M059J (cell line): ENCODE data around the gene CACNA1A. TPM values are rescaled to one million over a fixed set of nuclear protein-coding genes. Genes with fewer than 3 reads are reported as not detected.
A peak's percentile ranks its signal among the peaks of the same experiment; 100 is the strongest.
"Not testable (repeated sequence)": the region's sequence is repeated elsewhere in the genome, so short reads cannot be mapped to it uniquely, and the experiment has no call there.

Experiments
- DNase-seq: peaks from one replicate; pipeline ENCODE4 v3.0.0-alpha.2; 2012; ENCODE audit warnings: low read depth
- total RNA-seq: library from RNA; depleted of rRNA; stranded (reverse); fragments of >200 nt; shearing (Covaris generic); gene quantifications from 2 replicates; pipeline ENCODE4 v1.2.3, GENCODE V29; 2014

Gene CACNA1A
- total RNA-seq, 1 experiment from 2014 or later = 8.5 TPM

GRCh38 chr19:13366529-13367143, 139.6 kb downstream of the CACNA1A start:
- DNase-seq = peak; percentile 42

- no peak for DNase-seq
Measured at GRCh38 chr19:13363954-13364353, 142.3 kb downstream of the CACNA1A start.

- DNase-seq = no peak
Measured at GRCh38 chr19:13363245-13363644, 143.0 kb downstream of the CACNA1A start.

- no peak for DNase-seq
Measured at GRCh38 chr19:13362668-13363067, 143.6 kb downstream of the CACNA1A start.

- not testable (repeated sequence) for DNase-seq
Measured at GRCh38 chr19:13361726-13362125, 144.6 kb downstream of the CACNA1A start.

GRCh38 chr19:13356686-13357280, 149.5 kb downstream of the CACNA1A start:
- DNase-seq = no peak

GRCh38 chr19:13356185-13356584, 150.1 kb downstream of the CACNA1A start:
- no peak for DNase-seq

GRCh38 chr19:13355356-13355755, 150.9 kb downstream of the CACNA1A start:
- no peak for DNase-seq

GRCh38 chr19:13353625-13354024, 152.7 kb downstream of the CACNA1A start:
- no peak for DNase-seq

GRCh38 chr19:13350759-13351158, 155.5 kb downstream of the CACNA1A start:
- DNase-seq = no peak

- DNase-seq = no peak
Measured at GRCh38 chr19:13350072-13350471, 156.2 kb downstream of the CACNA1A start.

- no peak for DNase-seq
Measured at GRCh38 chr19:13347367-13347766, 158.9 kb downstream of the CACNA1A start.

GRCh38 chr19:13343514-13343913, 162.8 kb downstream of the CACNA1A start:
- no peak for DNase-seq

- DNase-seq = no peak
Measured at GRCh38 chr19:13342672-13343071, 163.6 kb downstream of the CACNA1A start.

- no peak for DNase-seq
Measured at GRCh38 chr19:13339869-13340268, 166.4 kb downstream of the CACNA1A start.

- DNase-seq = no peak
Measured at GRCh38 chr19:13337181-13337580, 169.1 kb downstream of the CACNA1A start.

- DNase-seq = no peak
Measured at GRCh38 chr19:13334801-13335481, 171.3 kb downstream of the CACNA1A start.

GRCh38 chr19:13330285-13330684, 176.0 kb downstream of the CACNA1A start:
- DNase-seq = no peak

GRCh38 chr19:13329766-13330165, 176.5 kb downstream of the CACNA1A start:
- DNase-seq = peak; percentile 69

GRCh38 chr19:13328241-13328640, 178.0 kb downstream of the CACNA1A start:
- no peak for DNase-seq

GRCh38 chr19:13319526-13319925, 186.8 kb downstream of the CACNA1A start:
- no peak for DNase-seq

GRCh38 chr19:13318190-13318589, 188.1 kb downstream of the CACNA1A start:
- no peak for DNase-seq

- no peak for DNase-seq
Measured at GRCh38 chr19:13315495-13315894, 190.8 kb downstream of the CACNA1A start.
